ENCODE results near the gene RGS17.

DNA sequence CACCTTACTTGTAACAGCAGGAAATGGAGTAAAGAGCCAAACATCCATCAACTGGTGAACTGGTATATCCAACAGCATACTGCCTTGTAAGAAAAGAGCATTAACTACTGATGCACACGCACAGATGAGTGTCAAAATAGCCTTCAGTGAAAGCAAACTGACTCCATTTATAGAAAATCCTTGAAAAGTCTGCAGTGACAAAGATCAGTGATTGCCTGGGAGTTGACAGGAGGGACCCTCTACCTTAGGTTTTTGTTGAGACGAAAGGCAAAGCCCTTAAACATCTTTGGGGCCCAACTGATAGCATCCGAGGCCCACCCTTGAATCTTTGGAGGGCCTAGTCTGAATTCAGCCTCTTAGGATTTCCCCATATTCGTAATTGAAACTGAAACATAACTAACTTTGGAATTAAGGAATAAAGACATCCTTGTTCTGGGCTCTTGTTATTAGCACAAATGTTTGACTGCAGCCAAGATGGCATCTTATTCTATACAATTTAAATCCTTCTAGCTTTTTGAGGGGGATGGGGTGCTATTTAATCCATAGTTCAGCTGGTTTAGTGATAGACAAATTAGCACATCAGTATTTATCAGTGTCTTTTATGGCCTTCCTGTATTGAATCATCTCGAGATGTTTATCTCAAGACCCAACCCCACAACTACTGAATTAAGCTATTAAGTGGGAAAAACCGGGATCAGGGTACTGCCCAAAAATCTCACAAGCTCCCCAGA lies 161.2 kb downstream of the RGS17 start:
- TF ChIP-seq ZFP3 (CRISPR knock-in tag; IDR thresholded peaks at IDR 0.05) (no peak), TOX (CRISPR knock-in tag; IDR thresholded peaks at IDR 0.05; ENCODE audit: borderline replicate concordance) (no peak), BACH2 (CRISPR knock-in tag; IDR thresholded peaks at IDR 0.05; ENCODE audit: borderline replicate concordance) (no peak)

All from SK-N-SH treated with all-trans-retinoic acid at 6 μM for 48 hours (cell line).